MG63 (cell line): ENCODE results near the gene SYT17. TPM values are rescaled to one million over a fixed set of nuclear protein-coding genes. Genes with fewer than 3 reads are reported as not detected.

Experiments used
- DNase-seq: peaks from one replicate; pipeline ENCODE4 v3.0.0-alpha.2; 2020
- H3K27me3 ChIP-seq: fragments of 250-450 bp; sonication (Bioruptor Pico); 2 replicates; pipeline ENCODE4 v1.5.1; 2020; ENCODE audit warnings: mild to moderate bottlenecking, moderate library complexity
- H3K36me3 ChIP-seq: fragments of 250-450 bp; sonication (Bioruptor Pico); 2 replicates; pipeline ENCODE4 v1.5.1; 2020; ENCODE audit warnings: mild to moderate bottlenecking, moderate library complexity
- H3K4me3 ChIP-seq: fragments of 250-450 bp; sonication (Bioruptor Pico); 2 replicates; pipeline ENCODE4 v1.5.1; 2020; ENCODE audit warnings: mild to moderate bottlenecking, moderate library complexity
- H3K9me3 ChIP-seq: fragments of 250-450 bp; sonication (Bioruptor Pico); 2 replicates; pipeline ENCODE4 v1.5.1; 2020; ENCODE audit warnings: mild to moderate bottlenecking, moderate library complexity
- total RNA-seq: library from RNA; depleted of rRNA; stranded (reverse); fragments of >200 nt; shearing (Covaris generic); gene quantifications from 2 replicates; pipeline ENCODE4 v1.2.3, GENCODE V29; 2014; ENCODE audit warnings: low replicate concordance

The SYT17 gene
- total RNA-seq, 1 experiment from 2014 or later = not detected

GRCh38 chr16:19135896-19136438, 32.1 kb upstream of the SYT17 start:
- Histone ChIP-seq H3K27me3 (no peaks in the 10 kb centered on the region), H3K4me3 (no peak overlapping the region), H3K9me3 (no peaks in the 10 kb centered on the region), H3K36me3 (no peaks in the 10 kb centered on the region)
- peak; percentile 53 for DNase-seq

GRCh38 chr16:19136549-19137196, 31.4 kb upstream of the SYT17 start:
- H3K36me3 ChIP-seq = no peaks in the 10 kb centered on the region
- H3K9me3 ChIP-seq = no peaks in the 10 kb centered on the region
- DNase-seq = peak; percentile 72
- H3K27me3 ChIP-seq = no peaks in the 10 kb centered on the region
- no peak overlapping the region for H3K4me3 ChIP-seq

- Histone ChIP-seq H3K4me3 (no peak overlapping the region), H3K9me3 (no peaks in the 10 kb centered on the region), H3K36me3 (no peaks in the 10 kb centered on the region), H3K27me3 (no peaks in the 10 kb centered on the region)
- DNase-seq = peak; percentile 75
These were observed 30.6 kb upstream of the SYT17 start for GRCh38 chr16:19137201-19138128.

DNA sequence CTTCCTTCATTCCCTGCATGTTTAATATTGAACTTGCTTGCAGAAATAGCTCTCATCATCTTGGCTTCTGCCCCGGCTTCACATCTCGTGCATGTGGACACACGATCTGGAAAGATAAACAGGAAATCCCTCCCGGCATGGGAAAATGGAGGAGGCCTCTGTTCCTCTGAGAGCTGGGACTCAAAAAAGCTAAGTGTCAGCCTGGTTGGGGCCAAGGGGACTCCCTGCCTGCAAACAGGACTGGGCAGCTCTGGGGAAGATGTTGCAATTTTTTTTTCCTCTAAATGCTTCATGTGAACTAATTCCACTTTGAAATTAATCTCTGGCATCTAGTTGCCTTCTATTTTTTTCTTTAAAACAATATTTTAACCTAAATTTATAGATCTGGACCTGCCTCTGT, 29.4 kb upstream of the SYT17 start:
- Histone ChIP-seq H3K4me3 (no peak overlapping the region), H3K27me3 (no peaks in the 10 kb centered on the region), H3K36me3 (no peaks in the 10 kb centered on the region), H3K9me3 (no peaks in the 10 kb centered on the region)
- DNase-seq = peak; percentile 84

GRCh38 chr16:19139436-19140091, 28.5 kb upstream of the SYT17 start:
- no peak for DNase-seq
- no peak overlapping the region for H3K4me3 ChIP-seq
- H3K36me3 ChIP-seq = no peaks in the 10 kb centered on the region
- 0 out of 2 replicates have a peak, but pooled peaks cover 3% of the 10 kb centered on the region for H3K27me3 ChIP-seq
- H3K9me3 ChIP-seq = no peaks in the 10 kb centered on the region

DNA sequence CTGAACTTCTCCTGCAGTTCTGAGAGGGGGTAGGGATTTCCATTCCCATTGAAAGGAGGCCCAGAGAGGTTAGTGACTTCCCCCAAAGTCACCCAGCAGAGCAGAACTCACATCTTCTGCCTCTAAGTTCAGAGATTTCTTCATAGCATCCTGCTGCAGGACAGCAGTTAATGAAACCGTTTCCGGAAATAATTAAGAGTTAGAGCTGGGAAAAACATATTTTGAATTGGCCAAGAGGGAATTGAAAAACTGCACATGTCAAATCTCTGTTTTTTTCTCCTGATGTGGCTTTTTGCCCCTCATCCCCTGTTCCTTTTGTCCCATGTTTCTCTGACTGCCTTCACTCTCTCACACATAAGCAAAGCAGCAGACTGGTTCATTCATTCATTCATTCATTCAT, 27.6 kb upstream of the SYT17 start:
- no peak for DNase-seq
- Histone ChIP-seq H3K4me3 (no peak overlapping the region), H3K9me3 (no peaks in the 10 kb centered on the region), H3K27me3 (0 out of 2 replicates have a peak, but pooled peaks cover 3% of the 10 kb centered on the region), H3K36me3 (no peaks in the 10 kb centered on the region)

DNA sequence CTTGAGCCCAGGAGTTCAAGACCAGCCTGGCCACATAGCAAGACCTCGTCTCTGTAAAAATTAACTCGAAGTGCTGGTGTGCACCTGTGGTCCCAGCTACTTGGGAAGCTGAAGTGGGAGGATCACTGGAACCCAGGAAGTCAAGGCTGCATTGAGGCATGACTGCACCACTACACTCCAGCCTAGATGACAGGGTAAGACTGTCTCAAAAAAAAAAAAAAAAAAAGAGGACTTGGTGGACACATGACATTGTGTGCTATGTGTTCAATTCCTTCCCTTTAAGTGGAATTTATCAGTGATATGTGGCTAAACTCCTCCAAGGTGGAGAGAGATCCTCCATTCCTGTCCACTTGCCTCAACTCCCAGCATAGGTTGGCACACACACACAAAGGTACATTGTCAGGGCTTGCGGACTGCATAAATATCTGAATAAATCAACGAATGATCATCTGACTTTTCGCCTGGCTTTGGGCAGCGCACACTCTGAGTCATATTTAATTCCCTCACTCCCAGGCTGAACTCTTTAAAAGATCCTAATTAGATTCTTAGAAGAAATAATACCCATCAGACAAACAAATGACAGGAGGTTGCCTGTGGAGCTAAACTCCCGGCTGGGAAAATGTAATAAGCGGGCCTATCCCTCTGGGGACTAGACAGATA, 25.0 kb upstream of the SYT17 start:
- Histone ChIP-seq H3K36me3 (no peaks in the 10 kb centered on the region), H3K27me3 (0 out of 2 replicates have a peak, but pooled peaks cover 3% of the 10 kb centered on the region), H3K4me3 (no peak overlapping the region), H3K9me3 (peaks cover 4% of the 10 kb centered on the region; the same call in 1 of the 2 replicates)
- no peak for DNase-seq

- Histone ChIP-seq H3K36me3 (no peaks in the 10 kb centered on the region), H3K9me3 (peaks cover 8% of the 10 kb centered on the region; the same call in 1 of the 2 replicates), H3K27me3 (0 out of 2 replicates have a peak, but pooled peaks cover 3% of the 10 kb centered on the region), H3K4me3 (no peak overlapping the region)
- DNase-seq = no peak
These were observed 24.5 kb upstream of the SYT17 start for GRCh38 chr16:19143599-19143956.

- no peaks in the 10 kb centered on the region for H3K36me3 ChIP-seq
- H3K9me3 ChIP-seq = peaks cover 8% of the 10 kb centered on the region; the same call in 1 of the 2 replicates
- H3K27me3 ChIP-seq = 0 out of 2 replicates have a peak, but pooled peaks cover 3% of the 10 kb centered on the region
- no peak overlapping the region for H3K4me3 ChIP-seq
- no peak for DNase-seq
These were observed 23.0 kb upstream of the SYT17 start for GRCh38 chr16:19145010-19145409.

DNA sequence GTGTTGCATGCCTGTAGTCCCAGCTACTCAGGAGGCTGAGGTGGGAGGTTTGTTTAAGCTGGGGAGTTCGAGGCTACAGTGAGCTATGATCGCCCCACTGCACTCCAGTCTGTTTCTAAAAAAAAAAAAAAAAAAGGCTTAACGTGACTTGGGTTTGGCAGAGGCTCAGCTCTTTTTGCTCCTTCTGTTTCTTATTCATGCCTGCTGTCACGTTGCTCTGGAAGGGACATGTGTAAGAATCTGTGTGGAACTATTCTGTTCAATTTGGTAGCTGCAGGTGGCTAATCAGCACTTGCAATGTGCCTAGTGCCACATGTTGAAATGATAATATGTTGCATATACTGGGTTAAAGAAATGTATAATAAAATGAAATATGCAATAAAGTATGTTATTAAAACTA, 20.9 kb upstream of the SYT17 start:
- no peak for DNase-seq
- Histone ChIP-seq H3K4me3 (no peak overlapping the region), H3K27me3 (0 out of 2 replicates have a peak, but pooled peaks cover 3% of the 10 kb centered on the region), H3K36me3 (no peaks in the 10 kb centered on the region), H3K9me3 (peaks cover 8% of the 10 kb centered on the region; the same call in 1 of the 2 replicates)

- DNase-seq = no peak
- H3K27me3 ChIP-seq = 0 out of 2 replicates have a peak, but pooled peaks cover 3% of the 10 kb centered on the region
- H3K4me3 ChIP-seq = no peak overlapping the region
- H3K36me3 ChIP-seq = no peaks in the 10 kb centered on the region
- H3K9me3 ChIP-seq = peaks cover 8% of the 10 kb centered on the region; the same call in 1 of the 2 replicates
These were observed 20.4 kb upstream of the SYT17 start for GRCh38 chr16:19147627-19148026.

DNA sequence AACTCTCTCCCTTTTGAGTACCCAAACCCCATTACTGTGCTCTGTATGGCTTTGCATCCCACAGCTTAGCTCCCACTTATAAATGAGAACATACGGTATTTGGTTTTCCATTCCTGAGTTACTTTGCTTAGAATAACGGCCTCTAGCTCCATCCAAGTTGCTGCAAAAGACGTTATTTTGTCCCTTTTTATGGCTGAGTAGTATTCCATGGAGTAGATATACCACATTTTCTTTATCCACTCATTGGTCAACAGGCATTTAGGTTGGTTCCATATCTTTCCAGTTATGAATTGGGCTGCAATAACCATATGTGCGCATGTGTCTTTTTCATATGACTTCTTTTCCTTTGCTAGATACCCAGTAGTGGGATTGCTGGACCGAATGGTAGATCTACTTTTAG, 19.9 kb upstream of the SYT17 start:
- Histone ChIP-seq H3K36me3 (no peaks in the 10 kb centered on the region), H3K27me3 (0 out of 2 replicates have a peak, but pooled peaks cover 3% of the 10 kb centered on the region), H3K9me3 (peaks cover 8% of the 10 kb centered on the region; the same call in 1 of the 2 replicates), H3K4me3 (no peak overlapping the region)
- DNase-seq = no peak

DNA sequence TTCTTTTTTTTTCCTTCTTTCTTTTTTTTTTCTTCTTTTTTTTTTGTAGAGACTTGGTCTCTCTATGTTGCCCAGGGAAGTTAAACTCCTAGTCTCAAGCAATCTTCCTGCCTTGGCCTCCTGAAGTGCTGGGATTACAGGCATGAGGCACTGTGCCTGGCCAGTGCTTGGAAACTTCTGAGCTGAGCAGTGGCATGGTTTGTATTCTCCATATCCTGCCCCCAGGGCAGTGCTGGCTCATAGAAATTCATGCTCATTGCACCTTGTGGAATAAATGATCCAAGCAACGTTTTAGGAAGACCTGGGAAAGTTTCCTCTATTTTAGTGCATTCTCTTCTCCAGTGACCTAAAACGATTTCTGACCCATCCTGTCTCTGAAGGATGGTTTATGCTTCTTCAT, 16.7 kb upstream of the SYT17 start:
- Histone ChIP-seq H3K27me3 (no peaks in the 10 kb centered on the region), H3K36me3 (no peaks in the 10 kb centered on the region), H3K9me3 (peaks cover 19% of the 10 kb centered on the region), H3K4me3 (no peak overlapping the region)
- DNase-seq = no peak

DNA sequence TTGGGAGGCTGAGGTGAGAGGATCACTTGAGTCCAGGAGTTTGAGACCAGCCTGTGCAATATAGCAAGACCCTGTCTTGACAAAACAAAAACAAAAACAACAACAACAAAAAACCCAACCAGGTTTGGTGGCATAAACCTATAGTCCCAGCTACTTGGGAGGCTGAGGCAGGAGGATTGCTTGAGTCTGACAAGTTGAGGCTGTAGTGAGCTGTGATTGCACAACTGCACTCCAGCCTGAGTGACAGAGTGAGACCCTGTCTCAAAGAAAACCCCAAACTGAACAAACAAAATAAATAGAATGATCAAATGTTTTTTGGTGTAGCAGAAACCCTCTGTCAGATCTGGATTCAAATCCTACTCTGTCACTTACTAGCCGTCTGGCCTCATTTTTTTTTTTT, 16.0 kb upstream of the SYT17 start:
- H3K9me3 ChIP-seq = peaks cover 19% of the 10 kb centered on the region
- H3K36me3 ChIP-seq = no peaks in the 10 kb centered on the region
- no peaks in the 10 kb centered on the region for H3K27me3 ChIP-seq
- H3K4me3 ChIP-seq = no peak overlapping the region
- DNase-seq = no peak

- Histone ChIP-seq H3K27me3 (no peaks in the 10 kb centered on the region), H3K4me3 (no peak overlapping the region), H3K9me3 (peaks cover 11% of the 10 kb centered on the region), H3K36me3 (no peaks in the 10 kb centered on the region)
- peak; percentile 20 for DNase-seq
These were observed 14.2 kb upstream of the SYT17 start for GRCh38 chr16:19153876-19154275.

GRCh38 chr16:19162085-19162484, 6.0 kb upstream of the SYT17 start:
- Histone ChIP-seq H3K36me3 (no peaks in the 10 kb centered on the region), H3K27me3 (no peaks in the 10 kb centered on the region), H3K9me3 (0 out of 2 replicates have a peak, but pooled peaks cover 3% of the 10 kb centered on the region), H3K4me3 (no peak overlapping the region)
- no peak for DNase-seq
